ENCODE data around the gene SLIT3.

SLIT3 gene

DNA sequence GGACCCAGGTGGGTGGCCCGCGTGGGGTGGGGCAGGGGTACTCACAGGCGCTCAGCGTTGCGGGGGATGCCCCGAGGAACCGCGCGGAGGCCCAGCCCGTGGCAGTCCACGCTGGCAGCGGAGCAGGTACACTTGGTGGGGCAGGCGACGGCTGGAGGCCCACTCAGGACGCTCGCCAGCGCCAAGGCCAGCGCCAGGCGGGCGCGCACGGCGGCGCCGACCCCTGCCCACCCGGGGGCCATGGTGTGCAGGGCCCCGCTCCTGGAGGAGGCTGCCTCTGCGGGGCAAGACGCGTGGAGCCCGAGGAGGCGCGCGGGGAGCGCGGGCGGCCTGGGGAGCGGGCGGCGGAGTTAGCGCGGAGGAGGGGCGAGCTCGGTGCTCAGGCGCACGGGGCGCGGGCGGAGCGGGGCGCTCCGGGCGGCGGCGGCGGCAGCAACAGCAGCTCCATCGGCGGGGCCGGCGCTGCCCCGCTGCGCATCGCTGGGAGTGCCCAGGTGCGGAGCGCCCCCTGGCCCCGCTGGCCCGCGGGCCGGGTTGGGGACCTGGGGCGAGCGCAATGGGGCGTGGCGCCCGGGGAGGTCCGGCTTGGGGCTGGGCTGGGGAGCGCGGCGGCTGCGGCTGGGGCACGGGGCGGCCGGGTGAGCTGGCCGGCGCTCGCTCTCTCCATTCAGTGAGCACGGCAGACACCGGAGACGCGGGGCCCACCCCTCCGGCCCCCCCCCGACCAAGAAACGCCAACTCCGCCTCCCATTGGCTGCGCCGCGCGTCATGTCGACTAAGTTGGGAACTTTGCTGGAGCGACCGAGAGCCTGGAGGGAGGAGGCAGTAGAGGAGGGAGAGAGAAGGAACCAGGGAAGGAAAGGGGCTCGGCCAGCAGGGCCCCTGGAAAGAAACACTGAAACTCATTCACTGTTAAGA, at the start of gene SLIT3:
TSS of gene SLIT3 (minus strand) at position 672 of the 918 bp plus-strand sequence. CDS start at position 242, 430 bp downstream.
- peak in 1 of 2 experiments; percentile 57 for DNase-seq

DNA sequence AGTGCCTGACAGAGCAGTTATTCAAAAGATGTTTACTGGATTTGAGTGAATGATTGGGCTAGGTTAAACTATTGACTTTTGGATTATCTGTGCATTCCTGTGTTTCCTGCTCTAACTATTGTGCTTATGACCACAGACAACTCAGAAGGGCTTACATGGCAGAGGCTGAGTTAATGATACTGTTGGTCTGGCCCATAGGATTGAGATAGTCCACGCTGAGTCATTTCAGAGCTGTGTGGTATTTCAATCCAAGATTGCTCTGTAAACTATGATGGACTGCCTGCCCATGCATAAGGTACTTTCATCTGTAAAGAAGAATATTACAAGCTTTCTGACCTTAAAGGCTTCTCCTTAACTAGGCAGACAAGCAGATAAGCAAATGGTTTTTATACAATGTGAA, 49.1 kb upstream of the SLIT3 start:
- DNase-seq = no peak

DNA sequence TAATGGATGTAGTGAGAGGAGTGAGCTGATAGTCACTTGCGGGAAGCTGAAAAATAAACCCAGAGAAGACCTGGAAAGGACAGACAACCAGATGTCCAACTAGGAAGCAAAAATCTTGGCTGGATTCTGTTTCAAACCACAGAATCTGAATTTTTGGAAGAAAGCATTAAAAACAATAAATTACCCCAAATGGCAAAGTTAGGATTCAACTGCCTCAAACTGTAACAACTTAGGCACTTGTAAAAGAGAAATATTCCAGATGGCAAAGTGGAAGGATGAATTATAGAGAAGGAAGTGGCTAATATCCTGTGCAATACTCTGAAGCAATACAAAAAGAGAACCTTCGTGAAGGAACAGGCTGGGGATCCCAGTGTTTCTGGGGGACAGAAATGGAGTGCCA, 46.8 kb upstream of the SLIT3 start:
- no peak for DNase-seq

- DNase-seq = no peak
These were observed 43.7 kb upstream of the SLIT3 start for GRCh38 chr5:169344629-169345028.

GRCh38 chr5:169343766-169344165, 42.8 kb upstream of the SLIT3 start:
- no peak for DNase-seq

DNA sequence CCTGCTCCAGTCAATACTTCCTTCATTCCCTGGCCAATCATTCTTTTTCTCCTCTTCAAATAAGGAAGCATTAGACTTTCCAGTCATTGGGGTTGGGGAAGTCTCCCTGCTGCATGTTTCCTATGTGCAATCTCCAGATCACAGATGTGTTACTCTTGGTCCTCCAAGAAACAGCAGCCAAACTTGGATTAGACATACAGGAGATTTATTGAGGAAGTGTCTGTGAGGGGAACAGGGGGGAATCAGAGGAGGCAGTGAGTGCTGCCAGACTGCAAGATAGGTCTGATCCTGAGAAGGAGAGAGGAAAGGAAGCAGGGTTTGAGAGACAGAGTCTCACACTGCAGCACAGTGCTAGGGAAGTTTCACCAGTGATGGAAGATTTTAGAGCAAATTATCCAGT, 40.6 kb upstream of the SLIT3 start:
- no peak for DNase-seq

DNA sequence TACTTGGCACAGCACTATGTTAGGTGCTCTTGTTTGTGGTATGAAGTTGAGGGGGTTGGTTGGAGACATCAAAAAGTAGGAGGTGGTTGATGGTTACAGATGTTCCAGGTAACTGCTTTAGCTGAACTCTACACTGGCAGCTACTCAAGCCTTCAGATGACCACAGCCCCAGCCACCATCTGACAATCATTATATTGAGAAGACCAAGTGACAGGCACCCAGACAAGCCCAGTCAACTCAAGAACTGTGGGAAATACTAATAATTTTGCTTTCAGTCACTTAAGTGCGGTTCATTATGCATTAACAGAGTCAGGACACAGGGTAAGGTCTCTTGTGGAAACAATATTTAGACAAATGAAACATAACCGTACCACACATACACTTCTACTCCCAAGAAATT, 38.9 kb upstream of the SLIT3 start:
- no peak for DNase-seq

GRCh38 chr5:169336242-169336641, 35.3 kb upstream of the SLIT3 start:
- no peak for DNase-seq

DNA sequence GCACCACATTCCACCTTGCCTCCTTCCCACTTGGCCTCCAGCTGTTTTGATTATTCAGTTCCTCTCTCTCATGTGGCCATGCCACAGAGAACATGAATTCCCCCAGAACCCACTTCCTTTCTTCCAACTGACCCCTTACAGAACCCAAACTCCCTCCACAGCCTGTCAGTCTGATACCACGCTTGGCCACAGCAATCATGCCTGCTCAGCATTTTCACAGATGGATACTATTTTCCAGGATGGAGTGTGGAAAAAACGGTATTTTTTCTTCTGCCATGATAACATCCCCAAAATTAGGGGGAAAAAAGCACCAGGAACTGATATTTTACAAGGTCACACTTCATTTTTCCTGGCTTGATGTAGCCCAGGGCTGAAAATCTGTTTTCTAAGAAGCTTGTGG, 34.9 kb upstream of the SLIT3 start:
- no peak for DNase-seq

DNA sequence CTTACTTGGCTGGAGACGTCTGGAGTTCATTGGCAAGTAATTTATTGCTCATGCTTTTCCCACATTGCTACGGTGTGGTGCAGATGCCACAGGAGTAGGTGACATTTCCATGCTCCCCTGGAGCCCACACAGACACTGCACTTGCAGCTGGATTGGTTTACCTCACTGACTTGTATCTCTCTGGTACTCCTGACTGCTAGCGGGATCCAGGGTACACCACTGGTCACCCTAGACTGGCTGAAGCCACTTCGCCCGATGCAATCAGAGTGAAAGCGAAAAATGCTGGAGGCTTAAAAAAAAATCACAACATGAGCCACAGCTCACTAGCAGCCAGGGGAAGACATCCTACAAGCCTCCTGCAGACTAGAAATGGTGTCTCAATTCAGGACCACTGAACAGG, 32.6 kb upstream of the SLIT3 start:
- no peak for DNase-seq

DNA sequence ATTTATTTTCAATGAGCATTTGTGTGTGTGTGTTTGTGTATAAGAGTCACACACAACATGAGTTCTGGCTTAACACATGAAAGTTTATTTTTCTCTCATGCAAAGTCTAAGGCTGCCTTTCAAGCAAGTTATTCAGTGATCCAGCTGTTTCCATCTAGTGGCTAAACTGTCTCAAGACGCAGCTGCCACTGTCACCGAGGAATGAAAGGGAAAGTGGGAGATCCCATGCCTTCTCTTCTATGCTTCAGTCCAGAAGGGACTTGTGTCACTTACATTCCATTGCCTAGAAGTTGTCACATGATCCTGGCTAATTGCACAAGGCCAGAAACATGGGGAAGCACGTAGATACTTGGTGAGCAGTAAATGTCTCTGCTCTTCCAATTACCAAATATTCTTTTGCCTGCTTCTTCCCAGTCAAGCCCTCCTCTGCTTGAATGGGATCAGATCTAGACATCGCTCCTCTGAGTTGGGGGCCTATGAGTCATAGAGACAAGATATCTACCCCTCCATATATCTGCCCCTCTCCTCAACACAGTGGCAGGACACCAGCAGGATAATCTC, 30.4 kb upstream of the SLIT3 start:
- no peak for DNase-seq

- DNase-seq = no peak
These were observed 27.5 kb upstream of the SLIT3 start for GRCh38 chr5:169328401-169328800.

DNA sequence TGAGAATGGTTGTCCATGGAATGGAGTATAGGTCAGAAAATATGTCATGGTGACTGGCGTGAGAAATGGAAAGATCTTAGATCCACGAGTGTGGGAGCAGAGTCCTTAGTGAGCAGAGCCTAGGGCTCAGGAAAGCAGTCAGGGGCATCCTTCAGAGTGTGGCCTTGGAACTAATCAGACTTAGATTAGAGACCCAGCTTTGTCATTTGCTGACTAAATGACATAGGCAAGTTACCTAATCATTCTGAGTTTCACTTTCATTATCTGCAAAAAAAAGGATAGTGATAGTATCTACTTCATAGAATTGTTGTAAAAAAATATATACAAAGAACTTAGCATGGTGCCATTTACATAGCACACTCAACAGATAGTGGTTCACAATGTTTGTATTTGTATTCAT, 24.3 kb upstream of the SLIT3 start:
- no peak for DNase-seq

DNA sequence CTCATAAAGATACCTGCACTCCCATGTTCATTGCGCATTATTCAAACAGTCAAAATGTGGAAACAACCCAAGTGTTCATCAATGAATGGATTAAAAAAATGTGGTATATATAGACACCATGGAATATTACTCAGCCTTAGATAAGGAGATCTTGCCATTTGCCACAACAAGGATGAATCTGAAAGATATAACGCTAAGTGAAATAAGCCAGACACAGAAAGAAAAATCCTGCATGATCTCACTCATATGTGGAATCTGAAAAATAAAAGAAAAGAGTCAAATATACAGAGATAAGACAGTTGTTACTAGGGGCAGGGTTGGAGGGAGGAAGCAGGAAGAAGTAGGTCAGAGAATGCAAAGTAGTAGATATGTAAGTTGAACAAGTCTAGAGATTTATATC, 17.6 kb upstream of the SLIT3 start:
- no peak for DNase-seq

DNA sequence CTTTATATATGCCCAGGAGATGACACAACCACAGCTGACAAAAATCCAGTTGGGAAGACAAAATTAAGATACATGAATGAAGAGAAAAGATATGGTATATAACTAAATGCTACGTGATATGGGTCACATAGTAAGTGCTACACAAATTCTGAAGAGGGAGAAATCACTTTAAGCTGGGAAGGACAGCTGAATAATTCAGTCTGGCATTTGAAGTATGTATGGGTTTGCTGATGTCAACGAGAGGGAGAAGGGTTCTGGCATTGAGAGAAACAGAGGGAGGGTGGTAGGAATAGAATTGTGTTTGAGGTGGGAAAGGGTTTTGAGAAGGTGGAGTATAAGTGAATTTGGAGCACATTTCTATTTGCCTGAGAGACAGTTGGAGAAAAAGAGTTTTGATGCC, 6.7 kb upstream of the SLIT3 start:
- DNase-seq = no peak

- DNase-seq = no peak
These were observed 4.4 kb upstream of the SLIT3 start for GRCh38 chr5:169305366-169305765.

- no peak for DNase-seq
These were observed 3.2 kb upstream of the SLIT3 start for GRCh38 chr5:169304175-169304574.

- DNase-seq = no peak
These were observed 2.2 kb upstream of the SLIT3 start for GRCh38 chr5:169303119-169303515.

DNA sequence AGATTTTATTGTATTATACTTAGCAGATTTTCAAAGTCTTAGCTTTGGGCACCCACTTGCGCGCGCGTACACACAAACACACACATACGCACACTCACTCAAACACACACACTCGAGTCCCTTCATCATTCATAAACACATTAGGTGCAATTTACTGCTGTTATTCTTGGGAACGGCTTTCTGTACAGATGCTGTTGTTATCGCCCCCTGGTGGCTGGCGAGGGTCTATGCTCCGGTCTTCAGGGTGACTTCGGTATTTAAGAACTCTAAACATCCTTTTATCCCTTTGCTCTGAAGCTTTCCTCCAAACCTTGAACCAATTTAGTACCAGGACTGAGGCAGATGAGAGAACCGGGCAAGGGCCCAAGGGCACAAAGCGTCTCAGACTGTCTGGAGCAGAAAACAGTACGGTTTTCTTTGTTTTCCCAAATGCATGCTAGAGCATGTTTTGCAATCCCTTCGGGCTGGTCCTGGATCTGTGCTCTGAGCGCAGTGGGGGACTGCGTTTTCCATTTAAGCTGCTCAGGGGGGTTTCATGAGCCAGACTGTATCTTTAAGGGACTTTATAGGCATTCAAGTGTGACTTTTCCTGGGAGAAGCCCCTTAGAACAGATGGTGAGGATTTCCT, 1.7 kb upstream of the SLIT3 start:
- DNase-seq = peak; percentile 35 to 53

DNA sequence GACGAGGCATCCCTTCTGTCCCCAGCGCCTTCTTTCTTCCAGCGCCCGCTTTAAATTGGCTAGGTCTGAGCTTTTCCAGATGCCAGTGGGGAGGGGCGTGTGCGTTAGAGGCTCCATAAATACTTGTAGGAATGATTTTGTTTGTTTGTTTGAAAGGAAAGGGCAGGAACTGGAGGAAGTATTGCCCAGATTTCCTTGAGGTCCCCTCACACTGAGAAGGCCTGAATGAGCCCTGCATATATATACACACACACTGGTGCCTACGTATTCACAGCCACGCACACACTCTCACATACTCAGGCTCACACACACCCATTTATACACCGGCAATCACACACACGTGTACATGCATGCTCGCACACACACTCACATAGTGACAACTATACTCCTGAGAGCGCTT, 1.0 kb upstream of the SLIT3 start:
- no peak for DNase-seq

GRCh38 chr5:169301386-169301934, 521 bp upstream of the SLIT3 start:
- DNase-seq = no peak

DNA sequence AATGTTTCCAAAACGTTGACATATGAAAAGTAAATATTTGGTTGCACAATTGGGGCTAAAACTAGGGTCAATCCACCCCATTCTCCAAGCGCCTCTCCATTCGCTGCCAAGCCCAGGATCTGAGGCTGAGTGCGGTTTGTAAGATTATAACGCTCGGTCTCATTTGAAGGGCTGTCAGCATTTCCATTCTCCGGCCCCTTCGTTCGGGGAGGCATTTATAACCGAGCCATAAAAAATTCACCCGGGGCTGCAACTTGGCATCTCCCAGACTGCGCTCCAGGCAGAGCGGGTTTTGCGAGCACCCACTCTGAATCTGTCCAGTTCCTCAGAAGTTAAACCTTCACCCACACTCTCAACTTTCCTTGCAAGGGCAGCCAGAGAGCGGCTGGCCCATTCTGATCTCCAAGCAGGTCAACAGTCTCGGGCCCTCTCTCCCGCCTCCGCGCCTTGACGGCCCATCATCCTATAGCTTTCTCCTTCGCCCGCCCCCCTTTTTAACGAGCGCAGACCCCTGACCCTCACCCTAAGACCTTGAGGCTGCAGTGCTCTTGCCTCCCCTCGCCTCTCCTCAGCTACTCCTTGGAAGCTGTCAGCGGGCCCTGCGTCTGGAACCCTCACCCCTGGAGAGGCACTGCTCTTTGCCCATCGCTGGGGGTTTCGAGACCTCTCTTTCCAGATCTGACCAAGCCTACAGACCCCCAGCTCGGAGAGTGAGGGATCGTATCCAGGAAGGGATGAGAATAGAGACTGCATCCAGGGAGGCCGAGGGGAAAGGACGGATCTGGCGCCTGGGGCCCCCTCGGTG, 1.1 kb downstream of the SLIT3 start:
- DNase-seq = no peak

GRCh38 chr5:169299191-169299662, 1.7 kb downstream of the SLIT3 start:
- no peak for DNase-seq
